HepG2 (cell line): ENCODE data around the gene UBE2O. TPM values are rescaled to one million over a fixed set of nuclear protein-coding genes. Genes with fewer than 3 reads are reported as not detected.
A peak's percentile ranks its signal among the peaks of the same experiment; 100 is the strongest.

Experiments used
- CBFB ChIP-seq: sonication (generic); formaldehyde crosslinking; IDR thresholded peaks from 2 replicates; pipeline ENCODE4 v1.4.0; 2020; ENCODE audit warnings: missing genetic modification reagents
- CCAR2 ChIP-seq: fragments of 200-400 bp; formaldehyde crosslinking; optimal IDR thresholded peaks from 2 replicates; pipeline ENCODE3; 2018; ENCODE audit warnings: low read depth, mild to moderate bottlenecking, low read length, moderate library complexity
- GLI4 ChIP-seq: sonication (generic); formaldehyde crosslinking; IDR thresholded peaks from 2 replicates; pipeline ENCODE4 v1.5.1; 2020; ENCODE audit warnings: missing genetic modification reagents, mild to moderate bottlenecking, moderate library complexity, borderline replicate concordance
- GTF2F1 ChIP-seq: fragments of 150-350 bp; IDR thresholded peaks from 2 replicates; pipeline ENCODE4 v1.6.1; 2014; ENCODE audit warnings: low read length
- HIC2 ChIP-seq: sonication (generic); formaldehyde crosslinking; IDR thresholded peaks from 2 replicates; pipeline ENCODE4 v1.9.0; 2022; ENCODE audit warnings: low read depth, missing genetic modification reagents
- JUNB ChIP-seq: sonication (generic); formaldehyde crosslinking; IDR thresholded peaks from 2 replicates; pipeline ENCODE4 v1.8.0; 2022; ENCODE audit warnings: missing genetic modification reagents, mild to moderate bottlenecking, borderline replicate concordance
- KDM5A ChIP-seq: fragments of 200-600 bp; sonication (generic); IDR thresholded peaks from 2 replicates; pipeline ENCODE4 v1.7.0; 2018; ENCODE audit warnings: antibody characterized with exemption, mild to moderate bottlenecking, low read length, borderline replicate concordance
- TFE3 ChIP-seq: IDR thresholded peaks from 2 replicates; pipeline ENCODE4 v1.6.1; 2016
- ZBTB7A ChIP-seq: sonication (generic); formaldehyde crosslinking; IDR thresholded peaks from 2 replicates; pipeline ENCODE4 v1.8.0; 2022; ENCODE audit warnings: mild to moderate bottlenecking, missing genetic modification reagents
- ZC3H4 ChIP-seq: sonication (generic); formaldehyde crosslinking; IDR thresholded peaks from 2 replicates; pipeline ENCODE4 v1.4.0; 2020; ENCODE audit warnings: missing genetic modification reagents, borderline replicate concordance
- ZNF331 ChIP-seq: sonication (generic); formaldehyde crosslinking; IDR thresholded peaks from 2 replicates; pipeline ENCODE4 v1.4.0; 2020; ENCODE audit warnings: missing genetic modification reagents
- ZNF891 ChIP-seq: sonication (generic); formaldehyde crosslinking; IDR thresholded peaks from 2 replicates; pipeline ENCODE4 v1.5.0; 2020; ENCODE audit warnings: mild to moderate bottlenecking, missing genetic modification reagents
- polyA plus RNA-seq, 8 experiments: library from polyadenylated mRNA; depleted of rRNA in 3 of 8; stranded (reverse) in 7 of 8; unstranded in 1 of 8; fragments of >200 nt; fragmentation: Illumina TruSeq in 4 of 8; extraction: Trizol in 4 of 8; gene quantifications; 2 replicates each; pipeline versions ENCODE4 v1.2.1 to v1.2.3, GENCODE V29; 2011 to 2016; ENCODE audit warnings: low read depth in 4 of 8, missing spikeins in 1 of 8, mixed read lengths in 1 of 8; ENCODE audit not compliant: insufficient read depth in 1 of 8
- total RNA-seq, 5 experiments: library from RNA; depleted of rRNA; stranded (reverse); fragments of >200 nt; fragmentation: Illumina TruSeq; extraction: Trizol; gene quantifications; 2 replicates each; pipeline ENCODE4 v1.2.3, GENCODE V29; 2016; ENCODE audit warnings: low read depth in 1 of 5
- TF ChIP-seq, protein P1 (sequence below), 2 experiments: sonication (generic) in 1 of 2; formaldehyde crosslinking in 1 of 2; IDR thresholded peaks; 2 replicates each; pipeline versions ENCODE4 v1.6.1 to v1.9.0; 2014 to 2022; ENCODE audit warnings: antibody characterized with exemption in 1 of 2, borderline replicate concordance in 1 of 2, inconsistent platforms in 1 of 2, low read depth in 1 of 2, missing genetic modification reagents in 1 of 2
- TF ChIP-seq, protein P2 (sequence below): sonication (generic); formaldehyde crosslinking; IDR thresholded peaks from 2 replicates; pipeline ENCODE4 v1.8.1; 2023; ENCODE audit warnings: mild to moderate bottlenecking, missing genetic modification reagents, borderline replicate concordance
- TF ChIP-seq, protein P3 (sequence below): sonication (generic); formaldehyde crosslinking; IDR thresholded peaks from 2 replicates; pipeline ENCODE4 v1.4.0; 2020; ENCODE audit warnings: mild to moderate bottlenecking, missing genetic modification reagents

The UBE2O gene
- total and polyA plus RNA-seq, 2 of the 13 experiments (the other 11 are each of a cell fraction or from before 2014, with no cell fraction given), result 21.5 to 23.5 TPM

- TF ChIP-seq, protein P1, sequence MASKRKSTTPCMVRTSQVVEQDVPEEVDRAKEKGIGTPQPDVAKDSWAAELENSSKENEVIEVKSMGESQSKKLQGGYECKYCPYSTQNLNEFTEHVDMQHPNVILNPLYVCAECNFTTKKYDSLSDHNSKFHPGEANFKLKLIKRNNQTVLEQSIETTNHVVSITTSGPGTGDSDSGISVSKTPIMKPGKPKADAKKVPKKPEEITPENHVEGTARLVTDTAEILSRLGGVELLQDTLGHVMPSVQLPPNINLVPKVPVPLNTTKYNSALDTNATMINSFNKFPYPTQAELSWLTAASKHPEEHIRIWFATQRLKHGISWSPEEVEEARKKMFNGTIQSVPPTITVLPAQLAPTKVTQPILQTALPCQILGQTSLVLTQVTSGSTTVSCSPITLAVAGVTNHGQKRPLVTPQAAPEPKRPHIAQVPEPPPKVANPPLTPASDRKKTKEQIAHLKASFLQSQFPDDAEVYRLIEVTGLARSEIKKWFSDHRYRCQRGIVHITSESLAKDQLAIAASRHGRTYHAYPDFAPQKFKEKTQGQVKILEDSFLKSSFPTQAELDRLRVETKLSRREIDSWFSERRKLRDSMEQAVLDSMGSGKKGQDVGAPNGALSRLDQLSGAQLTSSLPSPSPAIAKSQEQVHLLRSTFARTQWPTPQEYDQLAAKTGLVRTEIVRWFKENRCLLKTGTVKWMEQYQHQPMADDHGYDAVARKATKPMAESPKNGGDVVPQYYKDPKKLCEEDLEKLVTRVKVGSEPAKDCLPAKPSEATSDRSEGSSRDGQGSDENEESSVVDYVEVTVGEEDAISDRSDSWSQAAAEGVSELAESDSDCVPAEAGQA (IDR thresholded peaks at IDR 0.05; ENCODE audit: low read depth), result no peak
- TF ChIP-seq, protein P1 (CRISPR knock-in tag; IDR thresholded peaks at IDR 0.05; ENCODE audit: borderline replicate concordance), result peak; percentile 60; the same call in 1 of the 2 replicates
- TF ChIP-seq ZNF331 (CRISPR knock-in tag) (no peak), CBFB (CRISPR knock-in tag) (peak; percentile 2; the same call in 1 of the 2 replicates), KDM5A (no peak), GTF2F1 (no peak), TFE3 (CRISPR knock-in tag) (no peak), ZBTB7A (CRISPR knock-in tag) (peak; percentile 1; the same call in 1 of the 2 replicates), CCAR2 (no peak), ZNF891 (CRISPR knock-in tag) (no peak; the same call in 1 of the 2 replicates), HIC2 (CRISPR knock-in tag) (peak; percentile 32; the same call in 1 of the 2 replicates), ZC3H4 (CRISPR knock-in tag) (peak; percentile 23; the same call in 1 of the 2 replicates), GLI4 (no peak; the same call in 1 of the 2 replicates), JUNB (CRISPR knock-in tag) (peak; percentile 33; the same call in 1 of the 2 replicates)
- TF ChIP-seq, protein P2, sequence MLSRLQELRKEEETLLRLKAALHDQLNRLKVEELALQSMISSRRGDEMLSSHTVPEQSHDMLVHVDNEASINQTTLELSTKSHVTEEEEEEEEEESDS (CRISPR knock-in tag), result 0 out of 2 replicates have a peak, but pooled peaks have one; percentile 26
- TF ChIP-seq, protein P3, sequence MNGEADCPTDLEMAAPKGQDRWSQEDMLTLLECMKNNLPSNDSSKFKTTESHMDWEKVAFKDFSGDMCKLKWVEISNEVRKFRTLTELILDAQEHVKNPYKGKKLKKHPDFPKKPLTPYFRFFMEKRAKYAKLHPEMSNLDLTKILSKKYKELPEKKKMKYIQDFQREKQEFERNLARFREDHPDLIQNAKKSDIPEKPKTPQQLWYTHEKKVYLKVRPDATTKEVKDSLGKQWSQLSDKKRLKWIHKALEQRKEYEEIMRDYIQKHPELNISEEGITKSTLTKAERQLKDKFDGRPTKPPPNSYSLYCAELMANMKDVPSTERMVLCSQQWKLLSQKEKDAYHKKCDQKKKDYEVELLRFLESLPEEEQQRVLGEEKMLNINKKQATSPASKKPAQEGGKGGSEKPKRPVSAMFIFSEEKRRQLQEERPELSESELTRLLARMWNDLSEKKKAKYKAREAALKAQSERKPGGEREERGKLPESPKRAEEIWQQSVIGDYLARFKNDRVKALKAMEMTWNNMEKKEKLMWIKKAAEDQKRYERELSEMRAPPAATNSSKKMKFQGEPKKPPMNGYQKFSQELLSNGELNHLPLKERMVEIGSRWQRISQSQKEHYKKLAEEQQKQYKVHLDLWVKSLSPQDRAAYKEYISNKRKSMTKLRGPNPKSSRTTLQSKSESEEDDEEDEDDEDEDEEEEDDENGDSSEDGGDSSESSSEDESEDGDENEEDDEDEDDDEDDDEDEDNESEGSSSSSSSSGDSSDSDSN (CRISPR knock-in tag), result no peak; the same call in 1 of the 2 replicates
Observed at GRCh38 chr17:76384987-76385891, 67.7 kb downstream of the UBE2O start (continued).
